ENCODE measurements around the gene PRIM1.

- no peak for TF ChIP-seq RAD21 (IDR thresholded peaks at IDR 0.05; ENCODE audit: low read depth)
- no peak for TF ChIP-seq TAF1 (IDR thresholded peaks at IDR 0.05; ENCODE audit: low read depth)
- TF ChIP-seq CEBPB (IDR thresholded peaks at IDR 0.05) = no peak
- TF ChIP-seq MAX (IDR thresholded peaks at IDR 0.05) = no peak
- TF ChIP-seq REST (IDR thresholded peaks at IDR 0.05; ENCODE audit: low read depth) = no peak
- TF ChIP-seq EP300 (IDR thresholded peaks at IDR 0.05; ENCODE audit: borderline replicate concordance) = no peak
- TF ChIP-seq TCF12 (IDR thresholded peaks at IDR 0.05; ENCODE audit: low read depth) = no peak
- TF ChIP-seq FOXM1 (IDR thresholded peaks at IDR 0.05; ENCODE audit: borderline replicate concordance, low read depth) = no peak
- no peak for TF ChIP-seq EGR1 (IDR thresholded peaks at IDR 0.05)
- TF ChIP-seq NFIC (IDR thresholded peaks at IDR 0.05) = no peak
- no peak for TF ChIP-seq USF1 (IDR thresholded peaks at IDR 0.05)
- no peak for TF ChIP-seq ZBTB7A (IDR thresholded peaks at IDR 0.05; ENCODE audit: low read depth)
Measured at GRCh38 chr12:56720731-56721151, 31.4 kb downstream of the PRIM1 start.
